Measurements from ENCODE around the gene CCDC197. TPM values are rescaled to one million over a fixed set of nuclear protein-coding genes. Genes with fewer than 3 reads are reported as not detected.

Gene CCDC197
- polyA plus RNA-seq, 1 experiment: not detected

DNA sequence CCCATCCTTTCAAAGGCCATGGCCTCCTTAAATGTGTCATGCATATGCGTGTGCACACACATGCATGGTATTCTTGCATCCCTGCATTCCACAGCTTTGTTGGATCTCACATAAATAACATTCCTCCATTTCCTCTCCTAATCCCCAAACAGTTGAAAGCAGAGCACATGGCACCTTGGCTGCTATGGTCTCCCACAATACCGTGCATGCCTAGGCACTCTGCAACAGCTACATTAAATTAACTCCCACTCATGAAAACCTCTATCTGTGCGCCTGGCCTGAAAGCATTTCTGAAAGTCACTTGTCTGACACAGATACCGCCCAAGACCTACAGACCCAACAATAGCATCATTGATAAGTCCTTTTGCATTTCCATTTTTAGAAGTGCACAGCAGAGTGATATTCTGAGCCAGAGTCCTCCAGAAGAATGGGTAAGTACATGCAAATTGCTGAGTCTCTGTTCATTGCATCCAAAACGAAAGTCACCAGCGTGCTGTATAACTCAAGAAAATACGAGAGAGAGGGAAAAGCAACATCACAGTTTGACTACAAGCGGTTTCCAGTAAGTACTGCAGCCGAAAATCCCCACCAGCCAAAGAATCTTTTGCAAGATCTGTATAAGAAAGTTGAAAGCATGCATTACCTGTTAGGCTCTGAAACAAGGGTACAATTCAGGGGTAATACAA lies 21.2 kb upstream of the CCDC197 start:
- Histone ChIP-seq H3K27me3 (ENCODE audit: control insufficient read depth, insufficient read depth, low read length) (no peaks in the 10 kb centered on the region), H3K4me3 (ENCODE audit: low read depth, low read length) (peak overlapping the region; percentile 42), H3K9me3 (ENCODE audit: control insufficient read depth, insufficient read depth, low read length) (peaks cover 7% of the 10 kb centered on the region), H3K27ac (ENCODE audit: low read depth, low read length) (peak overlapping the region; percentile 65)
- ChIA-PET POLR2A (interaction anchor here (0.9 to 1.4 kb wide), 2 partner anchors 9 to 15 kb away, joined by 3 to 4 read pairs; no protein-coding TSS in a partner anchor), CTCF (interaction anchor here (0.9 to 2.1 kb wide), 3 partner anchors 10 to 36 kb away, joined by 4 to 11 read pairs (median 4); no protein-coding TSS in a partner anchor)
- no peak for DNase-seq (ENCODE audit: low read depth, low spot score)
- 0 out of 2 replicates have a peak, but pooled peaks have one; percentile 4 for TF ChIP-seq CTCF (IDR thresholded peaks at IDR 0.05; ENCODE audit: low read depth, low read length)

DNA sequence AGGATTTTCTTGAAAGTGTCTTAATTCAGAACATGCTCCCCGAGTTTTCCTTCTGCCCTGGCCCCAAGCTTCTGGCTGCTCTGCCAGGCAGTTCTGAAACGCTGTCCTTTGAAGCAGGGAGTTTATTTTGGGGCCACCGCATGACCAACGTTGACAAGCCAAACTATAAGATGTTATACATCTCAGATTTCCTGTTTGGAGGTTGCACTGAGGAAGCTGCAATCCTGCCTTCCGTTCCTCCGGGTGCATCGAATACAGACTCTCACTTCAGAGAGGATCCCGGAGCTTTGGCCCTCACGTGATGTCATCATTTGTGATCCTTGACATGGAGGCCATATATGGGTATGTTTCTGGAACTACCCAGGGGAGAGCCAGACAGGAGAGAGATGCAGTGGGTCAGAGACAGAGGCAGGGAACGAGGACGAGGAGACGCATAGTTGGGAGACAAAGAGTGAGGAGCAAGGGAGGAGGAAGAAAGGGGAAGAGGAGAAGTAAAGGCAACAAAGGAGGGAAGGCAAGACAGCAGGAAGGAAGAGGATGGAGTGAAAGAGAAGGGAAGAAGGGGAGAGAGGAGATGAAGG lies 20.5 kb upstream of the CCDC197 start, which contains the start of gene ASB2:
TSS of gene ASB2 (minus strand) at position 94 of the 581 bp plus-strand sequence. CDS start 12,031 bp downstream, outside the sequence.
- POLR2A ChIA-PET: interaction anchor here (0.9 to 1.4 kb wide), 2 partner anchors 8 to 14 kb away, joined by 3 to 4 read pairs; no protein-coding TSS in a partner anchor
- Histone ChIP-seq H3K4me3 (ENCODE audit: low read depth, low read length) (peak within 1 kb of the TSS; percentile 42), H3K27ac (ENCODE audit: low read depth, low read length) (peak within 1 kb of the TSS; percentile 65), H3K9me3 (ENCODE audit: control insufficient read depth, insufficient read depth, low read length) (peaks cover 7% of the 10 kb centered on the region), H3K27me3 (ENCODE audit: control insufficient read depth, insufficient read depth, low read length) (no peaks in the 10 kb centered on the region)
- DNase-seq (ENCODE audit: low read depth, low spot score): peak; percentile 47
- CTCF ChIA-PET: interaction anchor here (0.9 to 2.1 kb wide), 4 partner anchors 9 to 37 kb away, joined by 3 to 11 read pairs (median 4); no protein-coding TSS in a partner anchor
- TF ChIP-seq CTCF (IDR thresholded peaks at IDR 0.05; ENCODE audit: low read depth, low read length): no peak

DNA sequence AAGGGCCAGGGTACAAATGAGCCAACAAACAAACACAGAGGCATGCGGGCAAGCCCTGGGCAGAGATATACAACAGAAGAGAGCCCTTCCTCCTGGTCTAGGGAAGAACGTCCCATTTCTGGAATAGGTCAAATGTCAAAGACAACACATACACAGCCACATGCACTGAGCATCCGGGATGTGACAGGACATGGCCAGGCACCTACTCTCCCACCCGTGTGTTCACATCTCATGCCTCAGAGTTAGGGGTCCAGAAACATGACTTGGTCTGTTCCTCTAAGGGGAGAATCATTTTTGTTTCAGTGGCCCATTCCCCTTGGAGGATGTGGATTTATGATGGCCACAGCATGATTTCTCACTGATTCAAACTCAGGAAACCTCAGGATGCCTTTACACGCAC lies 19.9 kb upstream of the CCDC197 start:
- H3K27ac ChIP-seq (ENCODE audit: low read depth, low read length): peak overlapping the region; percentile 65
- POLR2A ChIA-PET: interaction anchor here (0.9 to 1.4 kb wide), 2 partner anchors 8 to 13 kb away, joined by 3 to 4 read pairs; no protein-coding TSS in a partner anchor
- no peak for TF ChIP-seq CTCF (IDR thresholded peaks at IDR 0.05; ENCODE audit: low read depth, low read length)
- no peak for DNase-seq (ENCODE audit: low read depth, low spot score)
- no peak overlapping the region for H3K4me3 ChIP-seq (ENCODE audit: low read depth, low read length)
- CTCF ChIA-PET: interaction anchor here (0.9 to 1.5 kb wide), 3 partner anchors 8 to 37 kb away, joined by 3 to 4 read pairs (median 4); no protein-coding TSS in a partner anchor
- H3K9me3 ChIP-seq (ENCODE audit: control insufficient read depth, insufficient read depth, low read length): peaks cover 7% of the 10 kb centered on the region
- no peaks in the 10 kb centered on the region for H3K27me3 ChIP-seq (ENCODE audit: control insufficient read depth, insufficient read depth, low read length)

DNA sequence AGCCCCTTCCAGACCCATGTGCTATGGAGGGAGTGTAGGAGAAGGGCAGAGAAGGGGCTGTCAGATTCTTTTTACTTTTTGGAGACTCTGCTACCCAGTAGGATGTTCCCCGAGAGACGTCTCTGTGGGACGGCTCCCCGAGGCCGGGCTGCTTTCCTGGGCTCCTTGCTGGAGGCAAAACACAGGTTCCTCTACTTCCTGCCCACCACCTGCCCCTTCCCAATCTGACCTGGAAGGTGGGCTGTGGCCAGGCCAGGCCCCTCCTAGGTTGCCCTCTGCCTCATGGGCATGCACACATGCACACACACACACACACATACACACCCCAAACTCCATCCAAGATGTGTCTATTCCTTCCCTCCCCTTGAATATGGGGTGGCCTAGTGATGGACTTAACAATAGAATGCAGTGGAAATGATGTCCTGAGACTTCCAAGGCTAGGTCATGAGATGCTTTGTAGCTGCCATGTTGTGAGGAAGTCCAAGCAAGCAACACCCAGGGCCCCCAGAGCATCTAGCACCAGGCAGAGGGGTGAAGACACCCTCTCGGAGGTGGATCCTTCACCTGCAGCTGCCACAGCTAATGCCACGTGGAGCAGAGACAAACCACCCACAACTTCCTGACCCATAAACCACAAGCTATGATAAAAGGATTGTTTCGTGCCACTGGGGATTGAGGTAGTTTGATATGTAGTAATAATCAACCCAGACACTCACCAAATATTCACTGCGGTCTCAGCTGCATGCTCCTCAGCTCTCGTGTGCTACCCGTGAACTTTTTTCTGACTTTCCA lies 19.1 kb upstream of the CCDC197 start:
- H3K27me3 ChIP-seq (ENCODE audit: control insufficient read depth, insufficient read depth, low read length): no peaks in the 10 kb centered on the region
- TF ChIP-seq CTCF (IDR thresholded peaks at IDR 0.05; ENCODE audit: low read depth, low read length): no peak
- ChIA-PET POLR2A (no interaction called here), CTCF (interaction anchor here (0.7 to 0.9 kb wide), 3 partner anchors 9 to 155 kb away, joined by 3 read pairs; no protein-coding TSS in a partner anchor)
- H3K4me3 ChIP-seq (ENCODE audit: low read depth, low read length): no peak overlapping the region
- DNase-seq (ENCODE audit: low read depth, low spot score): no peak
- no peak overlapping the region for H3K27ac ChIP-seq (ENCODE audit: low read depth, low read length)
- peaks cover 7% of the 10 kb centered on the region for H3K9me3 ChIP-seq (ENCODE audit: control insufficient read depth, insufficient read depth, low read length)
